PC-3 (cell line): ENCODE results near the gene ZDHHC16. TPM values are rescaled to one million over a fixed set of nuclear protein-coding genes. Genes with fewer than 3 reads are reported as not detected.

Source experiments
- ATAC-seq: fragments of 200-7000 bp; cut with Tn5 transposase; 2 replicates; pipeline ENCODE4 v1.9.1; 2020; ENCODE audit warnings: mild to moderate bottlenecking, moderate library complexity
- BruUV-seq: library from RNA; stranded (reverse); fragments of 400-500 nt; replicated peaks from 2 replicates; lab custom pipeline; 2021; lab: Mats Ljungman, UMichigan
- CTCF ChIA-PET: fragments of 300-600 bp; sonication (Branson Sonifier 250); formaldehyde crosslinking; loops from one replicate; lab custom pipeline; 2022; ENCODE audit warnings: antibody characterized with exemption; lab: Charles Lee
- POLR2A ChIA-PET: fragments of 300-600 bp; sonication (Branson Sonifier 250); formaldehyde crosslinking; loops from one replicate; lab custom pipeline; 2022; ENCODE audit warnings: antibody characterized with exemption; ENCODE audit not compliant: unreplicated experiment; lab: Charles Lee
- DNase-seq: peaks from one replicate; pipeline ENCODE4 v3.0.0-alpha.2; 2015
- H2AFZ ChIP-seq: fragments of 300-600 bp; sonication (generic); 2 replicates; pipeline ENCODE4 v1.6.0; 2016; ENCODE audit warnings: antibody characterized with exemption, low read length
- H3F3A ChIP-seq: fragments of 300-600 bp; sonication (generic); one replicate; pipeline ENCODE4 v1.6.0; 2017; ENCODE audit warnings: antibody characterized with exemption, low read length, control low read depth, mild to moderate bottlenecking; ENCODE audit not compliant: unreplicated experiment
- H3K27ac ChIP-seq: fragments of 300-600 bp; sonication (generic); 2 replicates; pipeline ENCODE4 v1.5.1; 2016; ENCODE audit warnings: mild to moderate bottlenecking, low read length
- H3K27me3 ChIP-seq: fragments of 300-600 bp; sonication (generic); 2 replicates; pipeline ENCODE4 v1.6.1; 2016; ENCODE audit warnings: low read length, mixed read lengths
- H3K36me3 ChIP-seq: fragments of 300-600 bp; sonication (generic); 2 replicates; pipeline ENCODE4 v1.6.1; 2016; ENCODE audit warnings: low read depth, mixed run types, low read length, mixed read lengths
- H3K4me1 ChIP-seq: fragments of 300-600 bp; sonication (generic); 2 replicates; pipeline ENCODE4 v1.5.1; 2016; ENCODE audit warnings: low read length; ENCODE audit not compliant: insufficient read depth
- H3K4me2 ChIP-seq: fragments of 300-600 bp; sonication (generic); 2 replicates; pipeline ENCODE4 v1.6.0; 2016; ENCODE audit warnings: low read length
- H3K4me3 ChIP-seq: fragments of 300-600 bp; sonication (generic); 2 replicates; pipeline ENCODE4 v1.5.1; 2016; ENCODE audit warnings: mild to moderate bottlenecking, low read length, mixed read lengths
- H3K79me2 ChIP-seq: fragments of 300-600 bp; sonication (generic); 2 replicates; pipeline ENCODE4 v1.6.1; 2017; ENCODE audit warnings: low read length, mixed read lengths
- H3K9ac ChIP-seq: fragments of 300-600 bp; sonication (generic); 2 replicates; pipeline ENCODE4 v1.6.0; 2016; ENCODE audit warnings: mild to moderate bottlenecking, low read length
- H3K9me2 ChIP-seq: fragments of 300-600 bp; sonication (generic); replicated peaks from 2 replicates; pipeline ENCODE4 v1.6.1; 2016; ENCODE audit warnings: mixed run types, low read length, mixed read lengths
- H3K9me3 ChIP-seq: fragments of 300-600 bp; sonication (generic); 2 replicates; pipeline ENCODE4 v1.6.1; 2016; ENCODE audit warnings: low read length, mixed read lengths
- H4K20me1 ChIP-seq: fragments of 300-600 bp; sonication (generic); 2 replicates; pipeline ENCODE4 v1.6.1; 2016; ENCODE audit warnings: low read length, mixed read lengths
- EZH2 ChIP-seq: fragments of 300-600 bp; sonication (generic); IDR thresholded peaks from one replicate; pipeline ENCODE4 v1.6.1; 2017; ENCODE audit warnings: antibody characterized with exemption, mild to moderate bottlenecking, low read length; ENCODE audit not compliant: unreplicated experiment
- EZH2phosphoT487 ChIP-seq: fragments of 300-600 bp; sonication (generic); IDR thresholded peaks from 2 replicates; pipeline ENCODE4 v1.6.1; 2018; ENCODE audit warnings: mild to moderate bottlenecking, antibody characterized with exemption, low read length, borderline replicate concordance
- intact Hi-C: fragments of 100-400 bp; cut with micrococcal nuclease; formaldehyde crosslinking; loops from 2 replicates; pipeline ENCODE4 v1.9.0; 2023
- total RNA-seq: library from RNA; depleted of rRNA; stranded (reverse); fragments of >200 nt; gene quantifications from 2 replicates; pipeline ENCODE4 v1.2.3, GENCODE V29; 2014
- TF ChIP-seq, protein P1 (sequence below): fragments of 300-600 bp; sonication (generic); conservative IDR thresholded peaks from 2 replicates; pipeline ENCODE4 v1.5.1; 2017; ENCODE audit warnings: antibody characterized with exemption, low read depth, mild to moderate bottlenecking, low read length

ZDHHC16 gene
- total RNA-seq, 1 experiment from 2014 or later, result 35.1 TPM

DNA sequence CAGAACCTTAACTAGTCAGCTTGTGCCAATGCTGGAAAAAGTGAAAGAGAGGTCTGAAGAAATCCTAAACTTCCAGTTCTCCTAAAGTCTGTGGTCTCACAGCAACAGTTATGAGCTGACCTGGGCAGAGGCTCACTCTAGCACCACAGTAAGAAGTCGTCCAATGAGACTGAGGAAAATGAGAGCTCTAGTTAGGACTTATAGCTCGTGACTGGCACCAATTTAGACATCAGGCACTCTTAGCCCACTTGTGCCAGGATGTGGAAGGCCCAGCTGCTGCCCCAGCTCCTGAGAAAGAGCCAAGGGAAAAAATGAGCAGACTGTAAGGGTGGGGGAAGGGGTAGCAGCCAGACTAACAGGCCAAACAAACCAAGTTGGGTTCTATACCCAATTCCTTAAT, 44.6 kb downstream of the ZDHHC16 start:
- ChIA-PET POLR2A (no interaction called here), CTCF (no interaction called here)
- TF ChIP-seq EZH2phosphoT487 (no peak), EZH2 (no peak)
- TF ChIP-seq, protein P1, sequence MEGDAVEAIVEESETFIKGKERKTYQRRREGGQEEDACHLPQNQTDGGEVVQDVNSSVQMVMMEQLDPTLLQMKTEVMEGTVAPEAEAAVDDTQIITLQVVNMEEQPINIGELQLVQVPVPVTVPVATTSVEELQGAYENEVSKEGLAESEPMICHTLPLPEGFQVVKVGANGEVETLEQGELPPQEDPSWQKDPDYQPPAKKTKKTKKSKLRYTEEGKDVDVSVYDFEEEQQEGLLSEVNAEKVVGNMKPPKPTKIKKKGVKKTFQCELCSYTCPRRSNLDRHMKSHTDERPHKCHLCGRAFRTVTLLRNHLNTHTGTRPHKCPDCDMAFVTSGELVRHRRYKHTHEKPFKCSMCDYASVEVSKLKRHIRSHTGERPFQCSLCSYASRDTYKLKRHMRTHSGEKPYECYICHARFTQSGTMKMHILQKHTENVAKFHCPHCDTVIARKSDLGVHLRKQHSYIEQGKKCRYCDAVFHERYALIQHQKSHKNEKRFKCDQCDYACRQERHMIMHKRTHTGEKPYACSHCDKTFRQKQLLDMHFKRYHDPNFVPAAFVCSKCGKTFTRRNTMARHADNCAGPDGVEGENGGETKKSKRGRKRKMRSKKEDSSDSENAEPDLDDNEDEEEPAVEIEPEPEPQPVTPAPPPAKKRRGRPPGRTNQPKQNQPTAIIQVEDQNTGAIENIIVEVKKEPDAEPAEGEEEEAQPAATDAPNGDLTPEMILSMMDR, result no peak
- ATAC-seq, result no peak
- Histone ChIP-seq H3K9ac (no peak overlapping the region), H3K79me2 (peaks cover 99% of the 10 kb centered on the region), H3K27ac (no peak overlapping the region), H4K20me1 (peaks cover 8% of the 10 kb centered on the region; the same call in 1 of the 2 replicates), H3K27me3 (no peaks in the 10 kb centered on the region), H3K9me3 (no peaks in the 10 kb centered on the region), H3F3A (no peaks in the 10 kb centered on the region), H3K4me2 (no peak overlapping the region), H3K9me2 (no peaks in the 10 kb centered on the region), H2AFZ (no peak overlapping the region), H3K4me1 (no peaks in the 10 kb centered on the region), H3K4me3 (no peak overlapping the region), H3K36me3 (no peaks in the 10 kb centered on the region)
- intact Hi-C loops, result no loop called here
- no peak for DNase-seq
- BruUV-seq, result no TSS peak

DNA sequence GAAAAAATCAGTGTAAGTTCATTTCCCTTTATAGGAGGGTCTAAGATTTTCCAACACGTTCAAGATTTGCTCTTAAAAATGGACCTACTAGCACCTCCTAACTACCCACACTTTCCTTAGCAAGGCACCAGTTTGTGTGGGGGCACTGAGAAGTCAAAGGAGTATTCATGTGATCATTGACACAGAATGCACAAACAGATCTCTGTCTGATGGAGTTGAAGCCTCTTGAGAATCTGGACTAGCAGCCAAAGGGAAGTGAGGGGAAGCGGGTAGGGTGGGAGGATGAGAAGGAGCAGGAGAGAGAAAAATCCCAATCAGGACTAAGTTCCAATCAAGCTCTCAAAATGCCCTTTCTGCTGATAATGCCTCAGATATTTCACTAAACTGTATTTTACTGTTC, 48.2 kb downstream of the ZDHHC16 start:
- Histone ChIP-seq H3K27ac (no peak overlapping the region), H3K4me2 (peak overlapping the region; percentile 5; the same call in 1 of the 2 replicates), H4K20me1 (peaks cover 26% of the 10 kb centered on the region; the same call in 1 of the 2 replicates), H3K27me3 (no peaks in the 10 kb centered on the region), H3K4me3 (no peak overlapping the region), H3K36me3 (no peaks in the 10 kb centered on the region), H2AFZ (no peak overlapping the region), H3F3A (no peaks in the 10 kb centered on the region), H3K9me2 (no peaks in the 10 kb centered on the region), H3K9me3 (no peaks in the 10 kb centered on the region), H3K9ac (no peak overlapping the region), H3K4me1 (peaks cover 11% of the 10 kb centered on the region), H3K79me2 (peaks cover 89% of the 10 kb centered on the region)
- DNase-seq (no peak), ATAC-seq (no peak)
- ChIA-PET POLR2A (no interaction called here), CTCF (no interaction called here)
- intact Hi-C loops, result no loop called here
- no peak for TF ChIP-seq EZH2phosphoT487
- TF ChIP-seq, protein P1, result no peak
- TF ChIP-seq EZH2, result no peak
- BruUV-seq, result no TSS peak

- Histone ChIP-seq H3K9me3 (no peaks in the 10 kb centered on the region), H3K4me3 (no peak overlapping the region), H2AFZ (no peak overlapping the region), H3K4me1 (peaks cover 11% of the 10 kb centered on the region), H3K27me3 (no peaks in the 10 kb centered on the region), H4K20me1 (peaks cover 26% of the 10 kb centered on the region; the same call in 1 of the 2 replicates), H3K79me2 (peaks cover 84% of the 10 kb centered on the region), H3K4me2 (peak overlapping the region; percentile 7; the same call in 1 of the 2 replicates), H3K36me3 (no peaks in the 10 kb centered on the region), H3K9me2 (no peaks in the 10 kb centered on the region), H3F3A (no peaks in the 10 kb centered on the region), H3K27ac (no peak overlapping the region), H3K9ac (no peak overlapping the region)
- no TSS peak for BruUV-seq
- ChIA-PET CTCF (no interaction called here), POLR2A (interaction anchor here (0.5 kb wide), 1 partner anchor 65 kb away, joined by 5 read pairs; no protein-coding TSS in a partner anchor)
- no peak for ATAC-seq
- no peak for DNase-seq
- intact Hi-C loops, result loop anchor here (5.0 kb wide), 1 partner anchor 33 kb away; no protein-coding TSS in a partner anchor
- TF ChIP-seq, protein P1, result no peak
- TF ChIP-seq EZH2, result no peak
- no peak for TF ChIP-seq EZH2phosphoT487
Observed at GRCh38 chr10:97494863-97495506, 49.0 kb downstream of the ZDHHC16 start.
